Astrocyte (in vitro differentiated cells and primary cell): ENCODE data around the gene RAB36.

Source experiments
- EZH2 ChIP-seq: IDR thresholded peaks from 2 replicates; pipeline ENCODE4 v1.6.1; 2012; ENCODE audit warnings: mild to moderate bottlenecking, low read length, inconsistent platforms; ENCODE audit not compliant: insufficient read depth
- TF ChIP-seq, protein P1 (sequence below): IDR thresholded peaks from 2 replicates; pipeline ENCODE4 v1.5.1; 2011; ENCODE audit warnings: low read depth, mild to moderate bottlenecking, inconsistent platforms, low read length, moderate library complexity; ENCODE audit not compliant: insufficient read depth

DNA sequence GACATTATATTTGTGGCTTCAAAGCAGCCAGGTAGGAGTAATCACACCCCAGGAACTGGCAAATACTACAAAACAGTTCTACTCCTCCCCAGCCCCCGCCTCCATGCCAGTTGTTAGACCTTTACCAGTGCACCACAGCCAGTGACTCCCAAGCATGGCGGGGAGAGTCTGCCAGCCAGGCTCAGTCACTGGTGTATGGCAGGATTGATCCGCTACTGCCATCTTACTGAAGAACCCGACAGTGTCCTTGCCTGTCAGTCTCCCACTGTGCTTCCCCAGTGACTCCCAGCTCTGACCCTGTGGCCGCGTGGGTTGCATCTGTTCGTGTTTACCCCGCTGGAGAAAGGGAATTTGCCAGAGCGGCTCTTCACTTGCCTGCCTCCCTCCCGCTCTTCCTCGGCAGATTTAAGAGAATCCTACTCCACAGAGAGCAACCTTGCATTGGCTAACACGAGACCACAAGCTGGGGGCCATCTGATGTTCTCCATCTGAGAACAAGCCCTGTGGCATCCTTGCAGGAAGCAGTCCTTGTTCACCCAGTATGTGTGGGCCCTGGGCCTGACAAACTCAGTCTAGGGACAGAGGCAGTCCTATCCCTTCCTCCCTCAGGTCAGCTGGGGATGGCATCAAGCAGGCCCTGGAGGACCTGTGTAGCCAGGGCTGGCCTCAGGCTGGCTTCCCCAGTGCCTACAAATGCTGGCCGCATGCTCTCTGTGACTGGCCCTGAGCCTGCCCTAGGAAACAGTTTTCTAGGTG lies 41.9 kb upstream of the RAB36 start:
- TF ChIP-seq, protein P1, sequence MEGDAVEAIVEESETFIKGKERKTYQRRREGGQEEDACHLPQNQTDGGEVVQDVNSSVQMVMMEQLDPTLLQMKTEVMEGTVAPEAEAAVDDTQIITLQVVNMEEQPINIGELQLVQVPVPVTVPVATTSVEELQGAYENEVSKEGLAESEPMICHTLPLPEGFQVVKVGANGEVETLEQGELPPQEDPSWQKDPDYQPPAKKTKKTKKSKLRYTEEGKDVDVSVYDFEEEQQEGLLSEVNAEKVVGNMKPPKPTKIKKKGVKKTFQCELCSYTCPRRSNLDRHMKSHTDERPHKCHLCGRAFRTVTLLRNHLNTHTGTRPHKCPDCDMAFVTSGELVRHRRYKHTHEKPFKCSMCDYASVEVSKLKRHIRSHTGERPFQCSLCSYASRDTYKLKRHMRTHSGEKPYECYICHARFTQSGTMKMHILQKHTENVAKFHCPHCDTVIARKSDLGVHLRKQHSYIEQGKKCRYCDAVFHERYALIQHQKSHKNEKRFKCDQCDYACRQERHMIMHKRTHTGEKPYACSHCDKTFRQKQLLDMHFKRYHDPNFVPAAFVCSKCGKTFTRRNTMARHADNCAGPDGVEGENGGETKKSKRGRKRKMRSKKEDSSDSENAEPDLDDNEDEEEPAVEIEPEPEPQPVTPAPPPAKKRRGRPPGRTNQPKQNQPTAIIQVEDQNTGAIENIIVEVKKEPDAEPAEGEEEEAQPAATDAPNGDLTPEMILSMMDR, result no peak
- no peak for TF ChIP-seq EZH2
